ENCODE data around the gene TM2D3.

TM2D3 gene

DNA sequence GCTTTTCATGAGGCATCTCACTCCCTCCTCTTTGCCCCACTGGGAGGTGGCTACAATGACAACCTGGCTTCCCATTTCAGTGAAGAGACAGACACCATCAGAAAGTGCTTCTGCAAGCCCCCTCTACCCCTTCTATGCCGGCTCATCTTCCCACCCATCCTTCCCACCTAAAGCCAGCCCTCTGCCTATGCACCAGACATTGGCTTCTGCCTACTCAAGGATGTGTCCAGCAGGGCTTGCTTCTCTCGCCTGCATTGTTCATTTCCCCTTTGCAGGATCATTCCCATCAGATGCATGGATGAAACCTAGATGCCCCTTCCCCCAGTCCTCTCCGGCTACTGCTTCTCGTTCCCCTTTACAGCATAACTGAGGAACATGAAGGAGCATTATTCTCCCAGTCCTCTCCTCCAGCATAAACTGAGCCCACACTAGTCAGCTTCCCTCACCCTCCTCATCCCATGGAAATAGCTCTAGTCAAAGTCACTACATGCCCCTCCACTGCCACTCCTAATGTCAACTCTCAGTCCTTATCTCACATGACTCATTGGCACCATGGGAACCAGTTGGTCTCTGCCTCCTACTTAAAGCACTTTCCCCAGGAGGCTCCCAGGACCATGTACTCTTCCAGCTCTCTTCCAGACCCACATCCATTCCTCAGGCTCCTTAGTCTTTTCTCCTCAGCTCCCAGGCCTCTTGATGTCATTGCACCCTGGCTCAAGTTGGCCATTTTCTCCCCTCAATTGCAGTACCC lies 47.9 kb downstream of the TM2D3 start:
- DNase-seq (ENCODE audit: low spot score) = no peak

- no peak for DNase-seq (ENCODE audit: low spot score)
Observed at GRCh38 chr15:101602801-101603200, 49.4 kb downstream of the TM2D3 start.

DNA sequence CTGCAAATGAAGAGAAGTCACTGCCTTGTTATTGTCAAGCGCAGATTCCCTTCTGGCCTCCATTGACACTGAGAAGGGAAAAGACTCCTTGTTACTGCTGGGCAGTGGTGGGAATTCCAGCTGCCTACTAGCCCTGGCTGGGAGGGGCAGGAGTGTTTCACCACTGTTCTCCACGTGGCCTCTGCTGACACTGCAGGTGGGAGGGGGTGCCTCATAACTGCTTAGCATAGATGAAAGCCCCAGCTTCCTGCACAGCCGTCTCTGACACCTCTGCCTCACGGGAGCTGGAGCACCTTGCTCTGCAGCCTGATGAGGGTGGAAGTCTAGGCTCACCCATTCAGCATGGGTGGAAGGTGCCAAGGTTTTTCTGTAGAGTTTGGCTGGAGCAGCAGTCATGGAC lies 52.1 kb downstream of the TM2D3 start:
- no peak for DNase-seq (ENCODE audit: low spot score)

GRCh38 chr15:101599091-101599490 lies 53.1 kb downstream of the TM2D3 start:
- no peak for DNase-seq (ENCODE audit: low spot score)

GRCh38 chr15:101597360-101597928 lies 54.7 kb downstream of the TM2D3 start:
- DNase-seq (ENCODE audit: low spot score) = no peak

GRCh38 chr15:101596633-101597032 lies 55.5 kb downstream of the TM2D3 start:
- DNase-seq (ENCODE audit: low spot score) = no peak
